IMR-90 (cell line): ENCODE measurements around the gene CDY1.
"Not testable (repeated sequence)": the region's sequence is repeated elsewhere in the genome, so short reads cannot be mapped to it uniquely, and the experiment has no call there.

Experiments used
- BHLHE40 ChIP-seq: fragments of 150-350 bp; IDR thresholded peaks from 2 replicates; pipeline ENCODE4 v1.6.1; 2016; ENCODE audit warnings: mild to moderate bottlenecking, low read depth, low read length
- CEBPB ChIP-seq: IDR thresholded peaks from 2 replicates; pipeline ENCODE4 v1.6.1; 2012; ENCODE audit warnings: low read depth, low read length, improper control_type of control experiment
- CHD1 ChIP-seq: IDR thresholded peaks from 2 replicates; pipeline ENCODE4 v1.6.1; 2012; ENCODE audit warnings: low read depth, low read length, improper control_type of control experiment
- FOS ChIP-seq: fragments of 150-350 bp; IDR thresholded peaks from 2 replicates; pipeline ENCODE4 v1.6.1; 2016; ENCODE audit warnings: low read depth, low read length
- MAFK ChIP-seq: IDR thresholded peaks from 2 replicates; pipeline ENCODE4 v1.6.1; 2012; ENCODE audit warnings: low read depth, low read length, improper control_type of control experiment
- NFE2L2 ChIP-seq: fragments of 150-350 bp; IDR thresholded peaks from 2 replicates; pipeline ENCODE4 v1.6.1; 2016; ENCODE audit warnings: low read depth, mild to moderate bottlenecking, low read length
- POLR2A ChIP-seq: IDR thresholded peaks from 2 replicates; pipeline ENCODE4 v1.6.1; 2012; ENCODE audit warnings: mild to moderate bottlenecking, low read depth, low read length
- RAD21 ChIP-seq: IDR thresholded peaks from 2 replicates; pipeline ENCODE4 v1.6.1; 2012; ENCODE audit warnings: low read length, improper control_type of control experiment
- RCOR1 ChIP-seq: IDR thresholded peaks from 2 replicates; pipeline ENCODE4 v1.6.1; 2012; ENCODE audit warnings: mild to moderate bottlenecking, low read length, improper control_type of control experiment; ENCODE audit not compliant: insufficient replicate concordance
- RFX5 ChIP-seq: IDR thresholded peaks from 2 replicates; pipeline ENCODE4 v1.8.0; 2012; ENCODE audit warnings: low read depth, mild to moderate bottlenecking, low read length, moderate library complexity
- SMC3 ChIP-seq: fragments of 150-350 bp; IDR thresholded peaks from 2 replicates; pipeline ENCODE4 v1.6.1; 2016; ENCODE audit warnings: low read depth, mild to moderate bottlenecking, antibody characterized with exemption, low read length, moderate library complexity
- TF ChIP-seq, protein P1 (sequence below): conservative IDR thresholded peaks from 2 replicates; pipeline ENCODE4 v1.5.1; 2012; ENCODE audit warnings: mild to moderate bottlenecking, low read depth, low read length, improper control_type of control experiment
- TF ChIP-seq, protein P2 (sequence below): fragments of 150-350 bp; IDR thresholded peaks from 2 replicates; pipeline ENCODE4 v1.6.1; 2017; ENCODE audit warnings: mild to moderate bottlenecking, antibody characterized with exemption, low read length, low read depth
- TF ChIP-seq, protein P3 (sequence below): fragments of 150-350 bp; IDR thresholded peaks from 2 replicates; pipeline ENCODE4 v1.6.1; 2016; ENCODE audit warnings: low read depth, mild to moderate bottlenecking, low read length, moderate library complexity, borderline replicate concordance

DNA sequence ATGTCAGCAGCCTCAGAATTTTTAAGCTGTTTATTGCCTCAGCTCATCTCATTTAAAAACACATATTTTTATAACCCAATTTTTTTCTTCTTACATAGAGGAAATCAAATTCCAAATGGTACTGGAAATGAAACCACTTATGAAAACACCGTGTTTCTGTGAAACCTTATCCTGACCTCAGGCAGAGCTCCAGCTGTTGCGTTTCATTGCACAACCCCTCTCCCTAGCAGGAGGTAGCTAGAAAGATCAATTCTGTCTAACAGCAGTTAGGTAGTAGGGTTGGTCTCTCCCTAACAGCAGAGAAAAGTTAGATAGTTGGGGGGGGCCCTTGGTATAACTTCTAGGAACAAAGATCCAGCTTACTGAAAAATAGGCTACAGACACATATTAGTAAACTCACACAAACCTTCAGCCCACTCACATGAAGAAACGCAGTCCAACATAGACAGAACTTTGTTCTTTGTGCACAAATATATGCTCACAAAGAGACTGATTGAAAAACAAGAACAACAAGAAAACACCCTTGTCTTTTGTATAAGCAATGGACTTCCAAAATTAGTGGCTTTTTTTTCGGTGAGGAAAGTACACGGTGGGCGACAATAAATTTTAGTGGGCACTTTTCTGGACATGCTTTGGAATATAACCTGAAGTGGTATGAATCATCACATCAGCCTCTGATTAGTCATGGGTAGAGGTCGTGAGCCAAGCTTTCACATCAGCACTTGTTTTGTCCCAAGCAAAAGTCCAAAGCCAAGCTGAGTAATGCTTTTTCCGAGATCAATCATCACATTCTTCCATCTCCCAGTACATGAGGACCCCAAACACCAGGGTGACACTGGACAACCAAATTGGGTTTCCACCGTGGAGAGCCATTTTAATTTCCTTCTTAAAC, 21.4 kb downstream of the CDY1 start:
- TF ChIP-seq, protein P1, sequence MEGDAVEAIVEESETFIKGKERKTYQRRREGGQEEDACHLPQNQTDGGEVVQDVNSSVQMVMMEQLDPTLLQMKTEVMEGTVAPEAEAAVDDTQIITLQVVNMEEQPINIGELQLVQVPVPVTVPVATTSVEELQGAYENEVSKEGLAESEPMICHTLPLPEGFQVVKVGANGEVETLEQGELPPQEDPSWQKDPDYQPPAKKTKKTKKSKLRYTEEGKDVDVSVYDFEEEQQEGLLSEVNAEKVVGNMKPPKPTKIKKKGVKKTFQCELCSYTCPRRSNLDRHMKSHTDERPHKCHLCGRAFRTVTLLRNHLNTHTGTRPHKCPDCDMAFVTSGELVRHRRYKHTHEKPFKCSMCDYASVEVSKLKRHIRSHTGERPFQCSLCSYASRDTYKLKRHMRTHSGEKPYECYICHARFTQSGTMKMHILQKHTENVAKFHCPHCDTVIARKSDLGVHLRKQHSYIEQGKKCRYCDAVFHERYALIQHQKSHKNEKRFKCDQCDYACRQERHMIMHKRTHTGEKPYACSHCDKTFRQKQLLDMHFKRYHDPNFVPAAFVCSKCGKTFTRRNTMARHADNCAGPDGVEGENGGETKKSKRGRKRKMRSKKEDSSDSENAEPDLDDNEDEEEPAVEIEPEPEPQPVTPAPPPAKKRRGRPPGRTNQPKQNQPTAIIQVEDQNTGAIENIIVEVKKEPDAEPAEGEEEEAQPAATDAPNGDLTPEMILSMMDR = not testable (repeated sequence)
- not testable (repeated sequence) for TF ChIP-seq RAD21, CHD1, FOS, POLR2A, CEBPB, SMC3, RFX5, MAFK, NFE2L2, BHLHE40, RCOR1
- TF ChIP-seq, protein P2, sequence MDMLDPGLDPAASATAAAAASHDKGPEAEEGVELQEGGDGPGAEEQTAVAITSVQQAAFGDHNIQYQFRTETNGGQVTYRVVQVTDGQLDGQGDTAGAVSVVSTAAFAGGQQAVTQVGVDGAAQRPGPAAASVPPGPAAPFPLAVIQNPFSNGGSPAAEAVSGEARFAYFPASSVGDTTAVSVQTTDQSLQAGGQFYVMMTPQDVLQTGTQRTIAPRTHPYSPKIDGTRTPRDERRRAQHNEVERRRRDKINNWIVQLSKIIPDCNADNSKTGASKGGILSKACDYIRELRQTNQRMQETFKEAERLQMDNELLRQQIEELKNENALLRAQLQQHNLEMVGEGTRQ = not testable (repeated sequence)
- TF ChIP-seq, protein P3, sequence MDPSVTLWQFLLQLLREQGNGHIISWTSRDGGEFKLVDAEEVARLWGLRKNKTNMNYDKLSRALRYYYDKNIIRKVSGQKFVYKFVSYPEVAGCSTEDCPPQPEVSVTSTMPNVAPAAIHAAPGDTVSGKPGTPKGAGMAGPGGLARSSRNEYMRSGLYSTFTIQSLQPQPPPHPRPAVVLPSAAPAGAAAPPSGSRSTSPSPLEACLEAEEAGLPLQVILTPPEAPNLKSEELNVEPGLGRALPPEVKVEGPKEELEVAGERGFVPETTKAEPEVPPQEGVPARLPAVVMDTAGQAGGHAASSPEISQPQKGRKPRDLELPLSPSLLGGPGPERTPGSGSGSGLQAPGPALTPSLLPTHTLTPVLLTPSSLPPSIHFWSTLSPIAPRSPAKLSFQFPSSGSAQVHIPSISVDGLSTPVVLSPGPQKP = not testable (repeated sequence)
